Muscle layer of duodenum (tissue), 2 donors: ENCODE data around the gene TREML2.

Experiments
- H3K27ac ChIP-seq: one replicate; pipeline ENCODE4 v1.7.0; 2013; ENCODE audit warnings: mild to moderate bottlenecking, low read length
- H3K27me3 ChIP-seq: one replicate; pipeline ENCODE4 v1.7.0; 2013; ENCODE audit warnings: low read depth, mild to moderate bottlenecking, control low read depth, low read length
- H3K36me3 ChIP-seq, 2 donors: one replicate each; pipeline ENCODE4 v1.7.0; 2013; ENCODE audit warnings: low read length in 2 of 2, control low read depth in 1 of 2, mild to moderate bottlenecking in 1 of 2; ENCODE audit not compliant: insufficient read depth in 2 of 2, control insufficient read depth in 1 of 2
- H3K4me1 ChIP-seq, 2 donors: one replicate each; pipeline ENCODE4 v1.7.0; 2013; ENCODE audit warnings: low read length in 2 of 2, mild to moderate bottlenecking in 2 of 2, control low read depth in 1 of 2, moderate library complexity in 1 of 2; ENCODE audit not compliant: insufficient read depth in 2 of 2, control insufficient read depth in 1 of 2
- H3K4me3 ChIP-seq, 2 donors: one replicate each; pipeline ENCODE4 v1.7.0; 2013; ENCODE audit warnings: low read length in 2 of 2, low read depth in 1 of 2, mild to moderate bottlenecking in 1 of 2
- H3K9me3 ChIP-seq, 2 donors: one replicate each; pipeline ENCODE4 v1.7.0; 2013; ENCODE audit warnings: low read length in 2 of 2, control low read depth in 1 of 2, mild to moderate bottlenecking in 1 of 2; ENCODE audit not compliant: control insufficient read depth in 1 of 2
- donor health status: healthy.

Gene TREML2

GRCh38 chr6:41228616-41229015, 27.7 kb upstream of the TREML2 start:
- no peaks in the 10 kb centered on the region for H3K27me3 ChIP-seq
- no peaks in the 10 kb centered on the region for H3K9me3 ChIP-seq
- H3K36me3 ChIP-seq, result no peaks in the 10 kb centered on the region
- H3K27ac ChIP-seq, result no peak overlapping the region
- H3K4me1 ChIP-seq, result no peaks in the 10 kb centered on the region
- no peak overlapping the region for H3K4me3 ChIP-seq

GRCh38 chr6:41228096-41228495, 27.1 kb upstream of the TREML2 start, which contains the start of gene TREML4:
Gene TREML4, plus strand, starts transcription at chr6:41228349. Its CDS starts 79 bp downstream, at chr6:41228428.
- Histone ChIP-seq H3K9me3 (no peaks in the 10 kb centered on the region), H3K27ac (no peak within 1 kb of the TSS), H3K27me3 (no peaks in the 10 kb centered on the region), H3K4me1 (no peaks in the 10 kb centered on the region), H3K36me3 (no peaks in the 10 kb centered on the region), H3K4me3 (no peak within 1 kb of the TSS)

GRCh38 chr6:41226752-41227151, 25.8 kb upstream of the TREML2 start:
- Histone ChIP-seq H3K36me3 (no peaks in the 10 kb centered on the region), H3K4me3 (no peak overlapping the region)

GRCh38 chr6:41224800-41225199, 23.9 kb upstream of the TREML2 start:
- Histone ChIP-seq H3K27ac (no peak overlapping the region), H3K9me3 (peaks cover 0 to under 1% of the 10 kb centered on the region in 2 donors), H3K36me3 (no peaks in the 10 kb centered on the region), H3K4me1 (no peaks in the 10 kb centered on the region), H3K27me3 (no peaks in the 10 kb centered on the region), H3K4me3 (no peak overlapping the region)

More at GRCh38 chr6:41226752-41227151, 25.8 kb upstream of the TREML2 start:
- no peak overlapping the region for H3K27ac ChIP-seq
- no peaks in the 10 kb centered on the region for H3K4me1 ChIP-seq
- H3K27me3 ChIP-seq, result no peaks in the 10 kb centered on the region
- no peaks in the 10 kb centered on the region for H3K9me3 ChIP-seq

GRCh38 chr6:41222513-41222912, 21.6 kb upstream of the TREML2 start:
- Histone ChIP-seq H3K36me3 (no peaks in the 10 kb centered on the region), H3K27me3 (no peaks in the 10 kb centered on the region), H3K4me3 (no peak overlapping the region), H3K9me3 (peaks cover 0 to 4% of the 10 kb centered on the region in 2 donors), H3K4me1 (no peaks in the 10 kb centered on the region), H3K27ac (no peak overlapping the region)

- Histone ChIP-seq H3K36me3 (no peaks in the 10 kb centered on the region), H3K4me3 (no peak overlapping the region), H3K27me3 (no peaks in the 10 kb centered on the region), H3K9me3 (peaks cover 0 to 4% of the 10 kb centered on the region in 2 donors), H3K4me1 (no peaks in the 10 kb centered on the region), H3K27ac (no peak overlapping the region)
Observed at GRCh38 chr6:41222045-41222444, 21.1 kb upstream of the TREML2 start.

- no peaks in the 10 kb centered on the region for H3K4me1 ChIP-seq
- no peaks in the 10 kb centered on the region for H3K27me3 ChIP-seq
- H3K27ac ChIP-seq, result no peak overlapping the region
- H3K4me3 ChIP-seq, result no peak overlapping the region
- H3K9me3 ChIP-seq, result peaks cover 5 to 18% of the 10 kb centered on the region in 2 donors
- H3K36me3 ChIP-seq, result no peaks in the 10 kb centered on the region
Observed at GRCh38 chr6:41216616-41217015, 15.7 kb upstream of the TREML2 start.

- Histone ChIP-seq H3K9me3 (peaks cover 5 to 18% of the 10 kb centered on the region in 2 donors), H3K27ac (no peak overlapping the region), H3K36me3 (no peaks in the 10 kb centered on the region), H3K4me1 (no peaks in the 10 kb centered on the region), H3K4me3 (no peak overlapping the region), H3K27me3 (no peaks in the 10 kb centered on the region)
Observed at GRCh38 chr6:41215777-41216176, 14.8 kb upstream of the TREML2 start.

GRCh38 chr6:41214559-41215238, 13.8 kb upstream of the TREML2 start:
- Histone ChIP-seq H3K27ac (no peak overlapping the region), H3K4me1 (no peaks in the 10 kb centered on the region), H3K36me3 (no peaks in the 10 kb centered on the region), H3K27me3 (no peaks in the 10 kb centered on the region), H3K9me3 (peaks cover 5 to 16% of the 10 kb centered on the region in 2 donors), H3K4me3 (no peak overlapping the region)

GRCh38 chr6:41209547-41210320, 8.8 kb upstream of the TREML2 start:
- H3K9me3 ChIP-seq, result peaks cover 5 to 13% of the 10 kb centered on the region in 2 donors
- H3K4me3 ChIP-seq, result no peak overlapping the region
- H3K36me3 ChIP-seq, result no peaks in the 10 kb centered on the region
- H3K27ac ChIP-seq, result no peak overlapping the region
- H3K4me1 ChIP-seq, result no peaks in the 10 kb centered on the region
- no peaks in the 10 kb centered on the region for H3K27me3 ChIP-seq

- Histone ChIP-seq H3K4me3 (no peak overlapping the region), H3K27ac (no peak overlapping the region), H3K36me3 (no peaks in the 10 kb centered on the region), H3K4me1 (no peaks in the 10 kb centered on the region), H3K27me3 (no peaks in the 10 kb centered on the region), H3K9me3 (peaks cover 0 to 6% of the 10 kb centered on the region in 2 donors)
Observed at GRCh38 chr6:41208439-41209106, 7.6 kb upstream of the TREML2 start.
